ENCODE results near the gene GLOD5.

Gene GLOD5

DNA sequence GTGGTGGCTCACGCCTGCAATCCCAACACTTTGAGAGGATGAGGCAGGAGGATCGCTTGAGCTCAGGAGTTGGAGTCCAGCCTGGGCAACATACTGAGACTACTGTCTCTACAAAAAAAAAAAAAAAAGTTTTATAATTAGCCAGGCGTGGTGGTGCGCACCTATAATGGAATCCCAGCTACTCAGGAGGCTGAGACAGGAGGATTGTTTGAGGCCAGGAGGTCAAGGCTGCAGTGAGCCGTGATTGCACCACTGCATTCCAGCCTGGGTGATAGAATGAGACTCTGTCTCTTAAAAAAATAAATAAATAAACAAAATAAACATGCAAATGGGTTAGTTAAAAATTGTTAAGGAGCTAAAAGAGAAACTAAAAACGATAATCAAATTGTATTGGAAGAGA, 7.7 kb downstream of the GLOD5 start:
- no peak for DNase-seq

DNA sequence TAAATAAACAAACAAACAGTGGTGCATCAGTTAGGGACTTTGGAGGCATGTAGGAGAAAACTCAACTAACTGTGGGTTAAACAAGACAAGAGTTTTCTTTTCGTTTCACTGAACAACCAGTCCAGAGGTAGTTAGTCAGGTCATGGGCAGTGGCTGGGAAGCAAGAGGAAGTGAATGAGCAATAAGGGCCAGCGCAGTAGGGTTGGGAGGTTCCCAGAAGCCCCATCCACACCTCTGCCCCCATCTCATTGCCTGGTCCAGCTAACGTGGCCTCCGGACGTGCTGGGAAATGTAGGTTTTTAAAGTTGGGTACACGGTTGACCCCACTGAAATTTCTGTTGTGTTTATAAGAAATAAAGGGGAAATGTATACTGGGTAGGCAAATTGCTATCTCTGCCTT, 8.7 kb downstream of the GLOD5 start:
- DNase-seq, result no peak

DNA sequence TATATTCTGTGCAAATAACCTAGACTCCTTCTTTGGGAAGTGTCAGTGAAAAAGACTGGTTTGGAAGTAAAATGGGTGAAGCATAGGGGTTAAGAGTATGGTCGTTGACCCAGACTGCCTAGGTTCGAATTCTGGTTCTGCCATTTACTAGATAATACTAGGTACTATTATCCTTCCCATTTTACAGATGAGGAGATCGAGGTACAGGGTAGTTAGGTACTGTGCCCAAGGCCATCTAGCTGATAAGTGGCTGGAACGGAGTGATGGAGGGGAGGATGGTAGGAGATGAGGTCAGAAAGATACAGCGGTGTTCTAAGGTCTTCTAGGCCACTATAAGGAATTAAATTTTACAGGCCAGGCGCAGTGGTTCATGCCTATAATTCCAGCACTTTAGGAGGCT, 11.1 kb downstream of the GLOD5 start:
- no peak for DNase-seq

DNA sequence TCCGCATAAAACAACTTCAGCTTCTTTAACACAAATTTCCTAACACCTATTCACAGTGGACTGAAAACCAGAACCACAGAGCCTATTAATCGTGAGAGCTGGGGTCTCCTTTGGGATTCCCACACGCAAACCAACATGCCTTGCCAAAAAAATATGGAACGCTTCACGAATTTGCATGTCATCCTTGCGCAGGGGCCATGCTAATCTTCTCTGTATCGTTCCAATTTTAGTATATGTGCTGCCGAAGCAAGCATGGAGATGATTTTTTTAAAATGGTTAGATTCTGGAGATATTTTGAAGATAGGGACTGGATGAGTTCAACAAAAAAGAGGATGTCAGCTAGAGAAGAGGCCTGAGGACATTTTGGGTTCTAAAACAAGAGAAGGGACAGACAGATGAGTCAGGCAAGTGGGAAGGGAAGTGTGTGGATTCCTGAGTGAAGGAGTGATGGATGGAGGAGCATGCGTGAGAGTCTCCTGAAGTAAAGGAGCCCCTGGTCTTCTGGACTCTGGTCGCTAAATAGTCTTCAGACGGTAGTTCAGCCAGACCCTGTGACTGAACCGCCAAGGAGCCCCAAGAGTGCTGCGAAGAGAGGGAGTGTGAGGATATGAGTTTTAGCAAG, 15.4 kb downstream of the GLOD5 start:
- DNase-seq, result no peak

DNA sequence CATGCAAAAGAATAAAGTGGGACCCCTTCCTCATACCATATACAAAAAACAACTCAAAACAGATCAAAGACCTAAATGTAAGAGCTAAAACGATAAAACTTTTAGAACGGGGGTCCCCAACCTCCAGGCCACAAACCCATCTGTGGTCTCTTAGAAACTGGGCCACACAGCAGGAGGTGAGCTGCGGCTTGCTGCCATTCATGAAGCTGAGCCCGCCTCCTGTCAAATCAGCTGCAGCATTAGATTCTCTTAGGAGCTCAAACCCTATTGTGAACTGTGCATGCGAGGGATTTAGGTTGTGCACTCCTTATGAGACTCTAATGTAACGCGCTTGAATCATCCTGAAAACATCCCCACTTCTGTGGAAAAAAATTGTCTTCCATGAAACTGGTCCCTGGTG, 17.9 kb downstream of the GLOD5 start:
- DNase-seq, result no peak

DNA sequence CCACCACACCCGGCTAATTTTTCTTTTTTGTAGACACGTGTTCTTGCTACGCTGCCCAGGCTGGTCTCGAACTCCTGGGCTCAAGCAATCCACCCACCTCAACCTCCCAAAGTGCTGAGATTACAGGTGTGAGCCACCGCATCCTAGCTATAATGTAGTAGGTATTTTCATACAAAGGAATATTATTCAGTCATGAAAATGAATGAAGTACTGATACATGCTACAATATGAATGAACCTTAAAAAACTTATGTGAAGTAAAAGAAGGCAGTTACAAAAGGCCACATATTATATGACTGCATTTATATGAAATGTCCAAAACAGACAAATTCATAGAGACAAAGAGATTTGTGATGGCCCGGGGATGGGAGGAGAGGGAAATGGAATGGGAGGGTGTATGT, 20.2 kb downstream of the GLOD5 start:
- no peak for DNase-seq

DNA sequence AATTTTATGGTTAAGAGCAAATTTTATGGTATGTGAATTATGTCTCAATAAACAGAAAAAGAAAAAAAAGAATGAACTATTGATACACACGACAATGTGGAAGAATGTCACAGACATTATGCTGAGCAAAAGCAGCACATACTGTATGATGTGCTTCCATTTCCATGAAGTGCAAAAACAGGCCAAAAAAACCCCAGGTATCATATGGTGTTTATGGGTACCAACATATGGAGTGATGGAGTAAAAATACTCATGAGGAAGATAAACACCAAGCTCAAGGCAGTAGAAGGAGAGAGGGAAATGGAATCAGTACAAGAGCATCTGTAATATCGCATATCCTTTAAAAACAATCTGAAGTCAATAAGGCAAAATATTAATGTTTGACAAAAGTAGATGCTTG, 20.7 kb downstream of the GLOD5 start:
- DNase-seq, result no peak

DNA sequence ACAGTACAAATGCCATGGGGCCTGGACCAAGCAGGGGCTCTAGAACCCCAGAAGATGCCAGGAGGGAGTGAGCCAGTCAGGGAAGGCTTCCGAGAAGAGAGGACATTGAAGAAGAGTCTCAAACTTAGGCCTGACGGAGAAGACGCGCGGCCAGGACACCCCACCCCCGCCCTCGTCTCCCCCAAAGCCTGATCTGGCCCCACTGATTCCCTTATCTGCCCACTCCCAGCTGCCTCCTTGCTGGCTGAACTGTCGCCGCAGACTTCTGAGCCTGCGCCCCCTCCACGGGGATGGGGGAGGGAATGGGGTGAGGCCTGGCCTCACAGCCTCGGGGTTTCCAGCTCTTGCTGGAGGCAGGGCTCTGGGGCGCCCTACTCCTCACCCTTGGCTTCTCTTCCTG, 21.2 kb downstream of the GLOD5 start:
- DNase-seq, result no peak

DNA sequence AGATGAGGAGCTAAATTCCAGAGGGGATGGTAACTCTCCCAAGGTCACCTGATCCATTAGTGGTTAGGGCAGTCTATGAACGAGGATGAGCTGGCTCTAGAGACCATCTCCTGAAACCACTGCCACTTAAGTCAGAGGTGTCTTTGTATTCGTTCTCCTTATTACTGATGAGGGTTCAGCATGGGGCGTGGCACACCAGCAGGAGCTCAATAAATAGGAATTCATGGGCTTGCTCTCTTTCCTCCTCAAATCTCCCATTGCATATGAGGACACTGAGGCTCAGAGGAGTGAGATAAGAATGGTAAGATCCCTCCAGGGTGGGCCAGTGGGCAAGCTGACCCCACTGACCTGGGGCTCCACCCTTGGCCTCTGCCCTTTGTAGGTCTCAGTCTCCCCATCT, 23.2 kb downstream of the GLOD5 start:
- DNase-seq, result no peak

DNA sequence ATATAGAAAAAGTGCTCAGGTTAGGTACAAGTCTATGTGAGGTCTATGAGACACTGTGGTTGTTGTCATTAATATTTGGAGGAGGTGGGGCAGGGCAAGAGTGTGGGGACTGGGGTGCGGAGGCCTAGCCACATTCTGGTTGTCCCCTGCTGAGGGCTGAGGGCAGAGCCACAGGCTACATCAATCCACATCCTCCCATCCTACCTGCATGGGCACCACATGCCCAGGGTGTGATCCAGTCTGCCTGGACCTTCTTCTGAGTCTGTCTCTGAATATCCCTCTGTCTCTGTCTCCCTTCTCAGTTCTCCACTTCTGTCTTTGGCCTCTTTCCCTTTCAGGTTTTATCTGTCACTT, 23.6 kb downstream of the GLOD5 start:
- DNase-seq, result no peak

DNA sequence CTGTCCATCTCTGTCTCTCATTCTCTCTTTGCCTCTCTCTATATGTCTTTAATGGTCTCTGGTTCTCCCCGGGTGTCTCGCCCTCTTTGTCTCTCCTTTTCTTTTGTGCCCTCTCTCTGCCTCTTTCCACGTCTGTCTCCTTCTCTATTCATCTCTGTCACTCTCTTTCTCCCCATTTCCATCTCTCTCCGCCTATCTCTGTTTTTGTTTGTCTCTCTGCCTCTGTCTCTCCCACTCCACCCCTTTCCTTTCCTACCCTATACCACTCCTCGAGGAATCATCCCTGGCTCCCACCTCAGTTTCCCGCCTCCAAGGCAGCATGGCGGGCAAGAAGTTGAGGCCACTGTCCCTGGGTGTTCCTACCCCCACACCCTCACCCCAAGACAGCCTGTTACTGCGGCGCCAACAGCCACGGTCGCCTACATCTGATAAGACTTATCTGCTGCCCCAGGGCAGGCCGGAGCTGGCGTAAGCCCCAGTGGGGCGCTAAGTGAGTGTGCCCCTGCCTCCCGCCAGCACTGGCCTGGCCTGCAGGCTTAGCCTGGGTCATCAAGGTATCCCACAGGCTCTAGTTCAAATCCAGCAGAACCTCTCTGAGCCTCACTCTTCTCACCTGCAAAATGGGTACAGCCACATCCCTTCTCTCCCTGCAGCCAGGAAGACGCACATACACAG, 24.1 kb downstream of the GLOD5 start:
- DNase-seq, result no peak

DNA sequence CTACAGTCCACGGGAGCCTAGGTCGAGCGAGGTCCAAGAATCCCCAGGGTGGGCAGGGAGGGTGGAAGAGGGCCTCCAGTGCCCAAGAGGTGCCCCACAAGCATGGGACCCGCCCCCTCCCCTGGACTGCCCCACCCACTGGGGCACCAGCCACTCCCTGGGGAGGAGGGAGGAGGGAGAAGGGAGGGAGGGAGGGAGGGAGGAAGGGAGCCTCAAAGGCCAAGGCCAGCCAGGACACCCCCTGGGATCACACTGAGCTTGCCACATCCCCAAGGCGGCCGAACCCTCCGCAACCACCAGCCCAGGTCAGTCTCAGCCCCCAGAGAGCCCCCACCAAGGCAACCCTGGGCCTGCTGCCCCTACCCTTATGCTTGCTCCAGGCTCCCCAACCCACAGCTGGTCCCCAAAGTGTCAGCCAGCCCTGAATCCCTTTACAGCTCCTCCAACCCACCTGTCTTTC, 24.8 kb downstream of the GLOD5 start, which contains the start of gene GATA1:
GATA1 (plus strand) TSS at position 250 of the 460 bp plus-strand sequence. CDS start 4,520 bp downstream, outside the sequence.
- no peak for DNase-seq

DNA sequence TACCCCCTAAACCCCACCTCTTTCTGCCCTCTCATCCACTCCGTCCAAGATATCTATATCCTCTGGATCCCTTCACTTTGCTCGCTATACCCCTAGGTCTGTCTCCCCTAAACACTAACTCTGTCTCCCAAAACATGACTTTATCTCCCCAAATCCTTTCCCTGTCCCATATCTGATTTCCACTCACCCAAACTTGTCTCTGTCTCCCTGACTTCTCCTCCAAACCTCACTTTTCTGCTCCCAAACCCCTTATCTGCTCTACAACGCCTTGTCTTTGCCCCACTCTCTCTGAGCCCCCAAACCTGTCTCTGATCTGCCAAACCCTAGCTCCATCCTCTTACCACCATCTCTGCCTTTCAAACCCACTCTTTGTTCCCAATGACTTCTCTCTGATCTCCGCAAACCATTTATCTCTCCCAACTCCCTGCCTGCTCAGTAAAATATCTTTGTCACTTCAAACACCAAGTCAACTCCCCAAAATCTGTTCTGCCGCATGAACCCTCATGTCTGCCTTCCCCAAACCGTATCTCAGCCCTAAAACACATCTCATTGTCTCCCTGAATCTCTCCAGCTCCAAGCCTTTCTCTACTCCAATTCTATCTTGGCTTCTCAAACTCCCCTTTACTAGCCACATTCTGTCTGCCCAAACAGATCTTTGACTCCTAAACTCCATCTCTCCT, 25.4 kb downstream of the GLOD5 start:
- no peak for DNase-seq

DNA sequence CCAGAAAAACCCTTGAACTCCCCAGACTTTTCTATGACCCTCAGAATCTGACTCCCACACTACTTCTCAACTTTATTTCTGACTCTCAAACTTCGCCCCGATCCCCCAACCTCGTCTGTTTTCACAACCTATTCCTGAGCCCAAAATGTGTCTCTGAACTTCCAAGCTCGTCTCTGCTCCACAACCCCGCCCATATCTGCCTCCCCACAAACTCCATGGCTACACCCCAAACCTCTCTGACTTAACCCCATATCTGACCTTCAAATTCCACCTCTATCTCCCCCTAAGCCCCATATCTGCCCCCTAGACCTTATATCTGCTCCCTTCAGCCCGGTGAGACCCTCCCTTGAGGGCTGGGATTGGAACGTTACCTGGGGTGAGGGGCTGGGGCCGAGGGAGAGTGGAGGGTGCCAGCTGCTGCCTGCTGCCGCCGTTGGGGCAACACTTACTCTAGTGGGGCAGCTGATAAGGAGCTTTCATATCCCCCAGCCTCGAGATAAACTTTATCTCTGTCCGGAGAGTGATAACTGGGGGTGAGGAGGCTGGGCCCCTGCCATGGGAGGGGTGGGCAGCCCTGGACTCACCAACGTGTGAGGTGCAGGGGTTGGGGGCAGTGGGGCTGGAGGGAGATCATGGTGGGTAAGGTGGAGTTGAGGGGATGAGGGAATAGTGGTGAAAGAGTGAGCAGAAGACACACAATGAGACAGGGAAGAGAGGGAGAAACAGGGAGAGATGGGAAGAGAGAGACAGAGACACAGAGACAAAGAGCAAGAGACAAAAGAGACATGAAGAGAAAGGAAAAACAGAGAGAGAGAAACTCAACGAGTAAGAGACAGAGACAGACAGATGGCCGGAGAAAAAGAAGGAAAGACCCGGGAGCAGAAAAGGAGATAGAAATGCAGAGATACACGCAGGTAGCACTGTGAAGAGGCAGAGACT, 26.2 kb downstream of the GLOD5 start:
- no peak for DNase-seq

DNA sequence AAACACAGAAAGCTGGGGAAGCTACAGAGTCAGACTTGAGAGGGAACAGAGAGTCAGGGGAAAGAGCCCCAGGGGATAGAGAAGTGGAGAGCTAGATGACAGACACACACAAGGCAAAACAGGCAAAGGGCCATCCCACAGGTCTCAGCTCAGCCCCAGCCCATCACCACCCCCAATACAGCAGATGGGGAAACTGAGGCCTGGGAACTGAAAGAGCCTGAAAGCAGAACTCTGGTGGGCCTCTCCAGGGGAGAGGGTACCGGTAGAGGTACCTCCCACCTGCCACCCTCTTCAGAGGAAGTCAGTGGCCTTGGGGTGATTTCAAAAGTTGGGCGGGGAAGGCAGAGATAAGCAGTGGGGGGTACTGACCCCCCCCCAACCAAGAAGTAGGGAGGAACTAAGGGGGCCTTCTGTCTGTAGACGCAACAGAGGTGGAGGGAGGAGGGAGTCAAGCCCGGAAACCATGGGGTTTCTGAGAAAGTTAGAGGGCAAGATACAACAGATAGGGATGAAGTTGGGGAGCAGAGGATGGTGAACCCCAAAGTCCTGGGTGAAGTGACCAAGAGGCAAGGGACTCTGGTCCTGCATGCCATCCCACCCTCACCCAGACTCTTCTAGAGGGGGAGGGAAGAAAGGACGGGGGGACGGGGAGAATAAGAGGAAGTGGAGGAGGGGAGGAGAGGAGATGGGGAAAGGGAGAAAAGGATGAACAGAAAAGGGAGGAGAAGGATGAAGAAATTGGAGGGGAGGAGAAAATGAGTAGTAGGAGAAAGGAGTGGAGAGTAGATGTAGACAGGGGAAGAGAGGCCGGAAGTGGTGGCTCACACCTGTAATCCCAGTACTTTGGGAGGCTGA, 28.0 kb downstream of the GLOD5 start:
- no peak for DNase-seq

DNA sequence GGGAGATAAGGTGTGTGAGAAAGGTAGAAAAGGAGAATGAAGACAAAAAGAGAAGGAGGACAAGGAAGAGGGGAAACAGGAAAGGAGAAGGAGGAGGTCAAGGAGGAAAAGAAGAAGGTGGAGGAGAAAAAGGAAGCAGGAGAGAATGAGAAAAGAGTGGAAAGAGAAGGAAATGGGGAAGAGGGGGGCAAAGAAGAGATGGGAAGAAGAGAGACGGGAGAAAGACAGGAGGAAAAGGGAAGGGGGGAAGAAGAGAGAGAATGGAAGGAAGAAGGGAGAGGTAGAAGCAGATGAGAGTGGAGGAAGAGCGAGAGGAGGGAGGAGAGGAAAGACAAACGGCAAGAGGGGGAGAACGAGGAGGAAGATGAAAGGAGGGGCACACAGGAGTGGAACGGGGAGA, 28.9 kb downstream of the GLOD5 start:
- DNase-seq, result no peak

DNA sequence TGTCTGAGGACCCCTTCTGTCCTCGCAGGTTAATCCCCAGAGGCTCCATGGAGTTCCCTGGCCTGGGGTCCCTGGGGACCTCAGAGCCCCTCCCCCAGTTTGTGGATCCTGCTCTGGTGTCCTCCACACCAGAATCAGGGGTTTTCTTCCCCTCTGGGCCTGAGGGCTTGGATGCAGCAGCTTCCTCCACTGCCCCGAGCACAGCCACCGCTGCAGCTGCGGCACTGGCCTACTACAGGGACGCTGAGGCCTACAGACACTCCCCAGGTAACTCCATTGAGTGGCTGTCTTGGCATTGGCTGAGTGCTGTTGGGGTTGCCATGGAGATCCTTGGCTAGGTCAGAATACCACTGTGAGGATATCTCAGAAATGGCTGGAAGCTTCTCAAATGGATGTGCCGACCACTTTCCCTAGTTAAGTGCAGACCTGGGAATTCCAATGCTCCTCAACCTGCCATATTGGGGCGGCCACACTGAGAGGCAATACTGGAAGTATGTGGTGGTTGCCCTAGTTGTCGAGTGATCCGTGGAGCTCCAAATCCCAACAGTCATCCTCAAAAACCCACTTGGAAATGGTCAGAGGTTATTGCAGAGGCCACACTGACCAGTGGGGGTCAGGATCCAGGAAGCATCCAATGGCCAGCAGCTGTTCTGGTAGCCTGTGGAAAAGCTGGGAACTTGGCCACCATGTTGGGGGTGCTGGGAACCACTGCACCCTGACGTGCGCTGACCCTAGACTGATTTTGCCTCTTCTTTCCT, 29.7 kb downstream of the GLOD5 start:
- DNase-seq, result no peak

DNA sequence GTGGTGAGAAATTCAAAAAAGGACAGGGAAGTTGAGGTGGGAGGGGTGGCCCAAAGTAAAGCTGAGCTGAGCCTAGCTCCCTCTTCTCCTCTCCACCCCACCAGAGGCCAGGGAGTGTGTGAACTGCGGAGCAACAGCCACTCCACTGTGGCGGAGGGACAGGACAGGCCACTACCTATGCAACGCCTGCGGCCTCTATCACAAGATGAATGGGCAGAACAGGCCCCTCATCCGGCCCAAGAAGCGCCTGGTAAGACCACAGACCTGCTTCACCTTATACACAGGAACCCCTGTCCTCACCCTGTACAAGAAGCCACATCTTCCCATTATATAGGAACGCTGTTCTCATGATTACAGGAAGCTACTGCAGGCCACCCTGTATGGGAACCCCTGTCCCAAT, 30.7 kb downstream of the GLOD5 start:
- DNase-seq, result no peak

DNA sequence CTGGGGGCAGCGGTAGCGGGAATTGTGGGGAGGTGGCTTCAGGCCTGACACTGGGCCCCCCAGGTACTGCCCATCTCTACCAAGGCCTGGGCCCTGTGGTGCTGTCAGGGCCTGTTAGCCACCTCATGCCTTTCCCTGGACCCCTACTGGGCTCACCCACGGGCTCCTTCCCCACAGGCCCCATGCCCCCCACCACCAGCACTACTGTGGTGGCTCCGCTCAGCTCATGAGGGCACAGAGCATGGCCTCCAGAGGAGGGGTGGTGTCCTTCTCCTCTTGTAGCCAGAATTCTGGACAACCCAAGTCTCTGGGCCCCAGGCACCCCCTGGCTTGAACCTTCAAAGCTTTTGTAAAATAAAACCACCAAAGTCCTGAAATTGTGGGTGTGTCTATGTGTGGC, 32.4 kb downstream of the GLOD5 start:
- DNase-seq, result no peak

DNA sequence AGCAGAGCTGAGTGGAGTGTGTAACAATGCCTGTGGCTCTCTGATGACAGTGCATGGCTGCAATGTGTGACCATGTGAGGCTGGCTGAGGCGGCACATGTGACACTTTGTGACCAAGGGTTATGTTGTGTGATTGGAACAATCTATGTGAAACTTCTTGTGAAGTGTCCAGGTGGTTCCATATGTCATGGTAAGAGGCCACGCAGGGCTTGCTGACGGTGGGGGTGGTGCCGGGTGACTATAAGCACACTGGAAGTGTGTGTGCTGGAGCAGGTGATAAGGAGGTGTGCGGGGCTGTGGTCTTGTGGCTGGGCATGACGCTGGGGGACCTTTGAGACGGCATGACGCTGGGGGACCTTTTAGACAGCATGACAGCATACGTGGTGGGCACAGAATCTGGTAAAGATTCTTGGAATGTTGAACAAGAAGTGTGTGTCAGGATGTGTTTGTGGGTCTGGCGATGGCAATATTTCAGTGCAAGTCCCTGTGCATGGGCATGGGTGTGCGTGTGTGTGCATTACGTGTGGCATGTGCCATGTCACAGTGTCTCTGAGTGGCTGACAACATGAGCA, 32.9 kb downstream of the GLOD5 start:
- DNase-seq, result no peak

DNA sequence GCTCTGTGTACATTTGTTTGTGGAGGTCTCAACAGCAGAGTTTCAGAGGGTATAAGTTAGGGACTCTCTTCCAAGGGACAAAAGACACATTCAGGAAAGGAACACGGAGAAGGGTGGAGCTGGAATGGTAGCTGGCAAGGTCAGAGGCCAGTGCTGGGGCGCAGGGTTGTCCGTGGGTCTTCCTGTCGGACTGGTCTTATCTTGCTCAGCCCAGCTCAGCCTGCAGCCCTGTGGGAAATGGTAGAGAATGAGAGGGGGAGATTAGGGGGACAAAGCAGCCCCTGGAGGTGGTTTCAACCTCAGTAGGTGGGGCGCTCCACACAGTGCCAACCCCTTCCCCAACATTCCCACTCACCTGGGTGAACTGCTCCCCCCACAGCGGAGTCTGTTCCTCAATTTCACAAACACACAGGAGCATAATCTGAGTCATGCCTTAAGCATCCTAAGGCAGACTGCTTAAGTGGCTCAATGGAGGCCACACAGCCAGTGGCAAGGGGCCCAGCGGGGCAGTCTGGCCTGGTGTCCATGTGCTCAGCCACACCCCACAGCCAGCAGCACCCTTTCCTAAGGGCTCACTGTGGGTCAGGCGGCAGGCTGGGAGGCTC, 33.5 kb downstream of the GLOD5 start:
- DNase-seq, result no peak
